Fibroblast of upper back skin (primary cell): ENCODE measurements around the gene CD46.
A peak's percentile ranks its signal among the peaks of the same experiment; 100 is the strongest.
"Not testable (repeated sequence)": the region's sequence is repeated elsewhere in the genome, so short reads cannot be mapped to it uniquely, and the experiment has no call there.

Experiments used
- DNase-seq: peaks from one replicate; pipeline ENCODE4 v3.0.0-alpha.2; 2013

CD46 gene

DNA sequence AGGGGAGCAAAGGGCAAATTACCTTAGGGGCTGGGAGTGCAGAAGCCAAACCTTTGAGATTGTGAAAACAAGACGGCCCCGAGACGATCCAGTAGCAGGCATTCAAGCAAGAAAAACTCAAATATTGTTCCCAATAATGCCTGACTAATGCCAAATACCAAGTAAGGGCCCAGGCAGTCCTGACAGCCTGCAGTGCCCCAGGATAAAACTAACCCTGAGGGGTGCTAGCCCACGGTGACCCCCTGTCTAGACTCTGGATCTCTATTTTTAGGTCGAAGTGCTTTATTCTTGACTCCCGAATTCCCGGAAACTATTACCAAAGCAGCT lies 428 bp upstream of the CD46 start:
- DNase-seq: not testable (repeated sequence)

DNA sequence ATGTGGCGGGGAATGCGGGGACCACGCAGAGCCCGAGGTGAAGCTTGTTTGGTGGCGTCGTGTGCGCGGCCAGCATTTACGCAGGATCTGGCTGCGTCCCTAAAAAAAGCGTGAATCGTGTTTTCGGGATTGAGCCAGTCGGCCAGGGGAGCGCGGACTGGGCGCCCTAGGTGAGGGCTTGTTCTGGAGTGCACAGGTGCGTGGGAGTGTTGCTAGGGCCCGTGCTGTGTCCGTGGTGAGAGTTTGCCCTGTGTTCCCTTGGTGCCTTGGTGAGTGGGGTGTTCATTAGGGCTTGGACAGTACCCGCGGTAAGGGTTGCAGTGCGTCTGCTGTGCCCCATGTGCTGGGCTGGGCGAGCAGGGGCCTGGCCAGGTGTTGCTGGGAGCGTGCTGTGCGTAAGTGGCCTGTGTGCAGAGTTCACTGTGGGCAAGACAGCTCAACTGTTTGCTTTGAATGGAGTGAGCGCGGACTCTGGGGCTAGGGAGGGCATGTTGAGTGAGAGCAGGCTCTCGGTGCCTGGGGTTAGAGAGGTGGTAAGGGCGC lies 673 bp downstream of the CD46 start:
- DNase-seq: no peak

DNA sequence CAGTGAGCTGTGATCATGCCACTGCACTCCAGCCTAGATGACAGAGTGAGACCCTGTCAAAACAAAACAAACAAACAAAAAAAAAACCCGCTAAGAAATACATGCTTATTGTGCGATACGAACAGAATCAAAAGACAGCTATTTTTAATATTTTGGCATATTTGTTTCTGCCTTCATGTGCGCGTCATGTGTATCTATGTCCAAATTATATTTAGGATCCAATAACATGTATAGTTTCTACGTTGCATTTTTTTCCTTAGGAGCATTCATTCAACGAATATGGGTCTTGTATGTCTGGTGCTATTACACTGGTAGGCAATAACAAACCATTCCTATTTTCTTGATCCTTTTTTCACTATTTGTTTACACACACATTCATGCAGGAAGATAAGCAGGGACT lies 1.8 kb downstream of the CD46 start:
- DNase-seq: no peak

DNA sequence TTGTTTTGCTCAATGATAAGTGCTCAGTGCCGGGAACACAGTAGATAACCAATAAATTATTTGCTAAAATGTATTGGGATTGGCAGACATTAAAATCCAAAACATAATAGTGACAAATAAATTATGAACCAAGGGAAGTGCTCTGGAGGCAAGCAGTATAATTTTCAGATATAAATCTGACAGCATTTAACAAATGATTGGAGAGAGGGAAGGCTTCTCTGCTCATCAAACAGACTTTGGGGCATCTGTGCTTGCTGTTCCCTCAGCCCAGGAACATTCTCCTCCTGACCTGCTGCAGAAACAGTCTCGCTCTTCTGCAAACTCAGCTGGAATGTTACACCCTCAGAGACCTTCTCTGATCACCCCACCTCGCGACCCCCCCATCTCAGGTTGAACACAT lies 2.2 kb downstream of the CD46 start:
- no peak for DNase-seq

DNA sequence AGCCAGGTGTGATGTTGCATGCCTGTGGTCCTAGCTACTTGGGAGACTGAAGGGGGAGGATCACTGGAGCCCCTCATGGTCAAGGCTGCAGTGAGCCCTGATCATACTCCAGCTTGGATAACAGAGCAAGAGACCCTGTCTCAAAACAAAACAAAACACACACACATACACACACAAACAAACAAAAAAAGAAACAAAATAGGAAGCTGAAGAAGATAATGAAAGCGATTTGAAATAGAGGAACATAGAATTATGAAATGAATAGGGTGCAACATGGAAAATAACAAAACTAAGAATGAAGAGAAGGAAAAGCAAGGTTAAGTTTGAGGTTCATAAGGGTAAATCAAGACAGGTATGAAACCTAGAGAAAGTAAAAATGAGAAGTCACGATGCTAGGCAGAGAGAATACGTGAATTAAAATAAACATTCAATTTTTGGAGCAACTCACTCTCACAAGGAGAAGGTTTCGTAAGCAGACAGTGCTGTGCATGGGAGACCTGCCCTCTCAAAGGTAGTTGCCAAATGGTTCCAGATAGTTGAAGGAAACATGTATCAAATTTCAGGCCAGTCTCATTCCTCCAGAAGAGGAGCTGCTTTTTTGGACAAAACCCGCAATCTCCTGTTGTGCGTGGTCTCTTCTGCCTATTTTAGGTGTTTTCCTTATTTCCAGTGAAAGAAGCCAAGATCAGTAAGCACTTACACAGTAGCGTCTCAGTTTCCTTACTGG lies 3.3 kb downstream of the CD46 start:
- no peak for DNase-seq

DNA sequence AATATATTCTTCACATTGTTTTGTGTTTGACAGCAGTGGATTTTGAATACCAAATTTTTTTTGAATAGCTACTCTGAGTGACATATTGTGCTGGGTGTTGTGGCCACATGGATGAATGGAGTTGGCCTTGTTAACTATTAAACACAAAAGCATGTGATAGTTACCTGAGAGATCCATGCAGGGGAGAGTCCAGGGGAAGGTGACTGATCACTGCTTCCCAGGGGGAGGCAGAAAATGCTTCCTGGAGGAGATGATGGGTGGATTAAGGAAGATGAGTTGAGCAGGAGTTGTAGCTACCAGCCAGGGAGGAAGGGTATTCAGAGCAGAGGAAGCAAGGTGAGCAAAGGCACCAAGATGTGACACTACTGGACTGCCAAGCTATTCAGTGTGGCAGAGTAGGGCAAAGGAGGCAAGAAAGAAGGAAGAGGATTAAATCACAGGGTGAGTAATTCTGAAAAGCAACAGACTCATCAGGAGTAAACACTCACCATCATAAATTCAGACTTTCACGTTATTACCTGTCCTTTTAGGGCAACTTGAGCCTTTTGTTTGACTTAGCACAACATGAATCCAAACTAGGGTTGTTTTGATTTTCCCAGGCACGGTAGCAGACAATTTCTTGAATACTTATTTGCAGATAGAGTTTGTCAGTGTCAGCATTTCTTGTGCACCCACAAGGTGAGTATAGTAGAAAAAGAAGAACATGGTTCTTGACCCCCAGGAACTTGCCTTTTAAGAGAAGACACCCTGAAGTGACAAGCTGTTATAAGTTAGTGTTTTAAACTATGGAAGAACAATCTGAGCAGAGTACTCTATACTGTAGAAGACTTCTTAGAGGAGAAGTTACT lies 4.2 kb downstream of the CD46 start:
- no peak for DNase-seq

DNA sequence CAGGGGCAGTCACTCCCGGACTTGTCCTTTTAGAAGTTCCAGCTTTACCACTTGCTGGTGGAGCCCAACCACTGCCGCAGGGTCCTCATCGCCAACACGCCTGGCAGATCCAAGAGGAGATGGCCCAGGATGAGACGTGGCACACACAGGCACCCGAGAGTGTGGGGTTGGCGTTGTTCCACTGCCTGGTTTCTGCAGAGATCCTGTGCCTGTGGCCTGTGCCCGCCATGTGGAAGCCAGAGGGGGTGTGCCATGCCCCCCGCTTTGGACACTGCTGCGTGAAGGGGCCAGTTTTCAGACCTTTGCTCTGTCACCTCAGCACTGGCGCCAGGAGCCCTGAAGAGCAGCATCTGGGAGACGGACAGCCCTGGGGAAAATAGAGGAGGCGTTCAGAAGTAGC lies 10.8 kb downstream of the CD46 start:
- DNase-seq: no peak

DNA sequence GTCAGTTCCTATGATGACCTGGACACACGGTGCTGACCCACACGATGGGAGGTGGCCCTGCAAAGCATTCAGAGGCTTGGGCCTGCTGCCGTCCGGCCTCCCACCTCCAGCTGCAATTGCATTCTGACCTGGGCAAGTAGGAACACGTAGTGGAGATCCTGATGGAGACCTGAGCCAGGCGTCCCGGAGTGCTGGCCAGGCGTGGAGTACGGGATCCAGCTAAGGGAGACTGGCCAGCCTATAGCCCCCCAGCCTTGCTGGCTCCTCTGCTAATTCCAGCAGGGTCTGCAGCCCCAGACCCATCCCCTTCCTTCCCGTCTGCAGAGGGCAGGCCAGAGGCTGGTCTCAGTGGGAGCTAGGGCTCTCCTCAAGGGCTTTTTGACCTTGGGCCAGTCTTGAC lies 11.2 kb downstream of the CD46 start:
- no peak for DNase-seq

DNA sequence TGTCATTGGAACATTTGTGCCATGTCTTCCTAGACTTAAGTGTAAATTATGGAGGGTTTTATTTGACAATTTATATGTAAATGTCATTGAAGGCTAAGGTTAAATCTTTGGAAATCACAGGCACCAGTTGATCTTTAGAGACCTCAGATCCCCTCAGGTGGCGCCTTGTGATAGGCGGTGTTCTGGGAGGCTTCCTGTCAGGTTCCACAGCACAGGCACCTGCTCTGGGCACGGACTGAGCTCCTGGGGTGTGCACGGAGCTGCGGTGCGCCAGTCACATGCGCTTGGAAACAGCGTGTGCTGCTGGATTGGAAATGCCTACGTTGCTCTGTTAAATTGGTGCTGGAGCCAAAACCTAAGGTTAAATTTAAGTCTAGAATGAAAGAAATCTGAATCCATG lies 12.1 kb downstream of the CD46 start:
- no peak for DNase-seq

DNA sequence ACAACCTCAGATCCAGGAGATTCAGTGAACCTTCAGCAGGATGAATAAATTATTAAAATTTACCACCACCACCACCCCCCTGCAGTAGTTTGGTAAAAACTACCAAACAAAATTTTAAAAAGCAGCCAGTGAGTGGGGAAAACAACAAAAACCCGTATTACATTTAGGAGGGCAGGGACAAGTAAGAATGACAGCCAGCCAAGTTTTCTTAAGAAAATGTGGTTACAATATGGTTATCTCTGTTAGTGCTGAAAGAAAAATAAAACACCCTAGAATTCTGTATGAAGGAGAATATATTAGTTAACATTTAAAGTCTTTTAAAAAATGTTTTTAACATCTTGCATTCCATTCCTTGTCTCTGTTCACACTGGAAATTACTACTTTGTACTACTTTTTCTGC lies 14.7 kb downstream of the CD46 start:
- no peak for DNase-seq

DNA sequence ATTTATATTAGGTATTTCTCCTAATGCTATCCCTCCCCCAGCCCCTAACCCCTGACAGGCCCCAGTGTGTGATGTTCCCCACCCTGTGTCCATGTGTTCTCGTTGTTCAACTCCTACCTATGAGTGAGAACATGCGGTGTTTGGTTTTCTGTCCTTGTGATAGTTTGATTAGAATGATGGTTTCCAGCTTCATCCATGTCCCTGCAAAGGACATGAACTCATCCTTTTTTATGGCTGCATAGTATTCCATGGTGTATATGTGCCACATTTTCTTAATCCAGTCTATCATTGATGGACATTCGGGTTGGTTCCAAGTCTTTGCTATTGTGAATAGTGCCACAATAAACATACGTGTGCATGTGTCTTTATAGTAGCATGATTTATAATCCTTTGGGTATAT lies 18.7 kb downstream of the CD46 start:
- not testable (repeated sequence) for DNase-seq

DNA sequence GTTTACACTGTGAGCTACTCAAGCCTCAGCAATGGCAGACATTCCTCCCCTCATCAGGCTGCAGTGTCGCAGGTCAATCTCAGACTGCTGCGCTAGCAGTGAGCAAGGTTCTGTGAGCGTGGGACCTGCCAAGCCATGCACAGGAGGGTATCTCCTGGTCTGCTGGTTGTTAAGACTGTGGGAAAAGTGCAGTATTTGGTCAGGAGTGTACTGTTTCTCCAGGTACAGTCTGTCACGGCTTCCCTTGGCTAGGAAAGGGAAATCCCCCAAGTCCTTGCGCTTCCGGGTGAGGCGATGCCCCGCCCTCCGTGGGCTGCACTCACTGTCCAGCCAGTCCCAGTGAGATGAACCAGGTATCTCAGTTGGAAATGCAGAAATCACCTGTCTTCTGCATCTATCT lies 24.2 kb downstream of the CD46 start:
- DNase-seq: not testable (repeated sequence)

DNA sequence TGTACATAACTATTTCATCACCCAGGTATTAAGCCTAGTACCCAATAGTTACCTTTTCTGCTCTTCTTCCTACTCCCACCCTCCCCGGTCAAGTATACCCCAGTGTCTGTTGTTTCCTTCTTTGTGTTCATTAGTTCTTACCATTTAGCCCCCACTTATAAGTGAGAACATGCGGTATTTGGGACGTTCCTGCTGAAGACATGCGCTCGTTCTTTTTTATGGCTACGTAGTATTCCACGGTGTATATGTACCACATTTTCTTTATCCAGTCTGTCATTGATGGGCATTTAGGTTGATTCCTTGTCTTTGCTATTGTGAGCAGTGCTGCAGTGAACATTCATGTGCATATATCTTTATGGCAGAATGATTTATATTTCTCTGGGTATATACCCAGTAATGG lies 25.6 kb downstream of the CD46 start:
- not testable (repeated sequence) for DNase-seq

DNA sequence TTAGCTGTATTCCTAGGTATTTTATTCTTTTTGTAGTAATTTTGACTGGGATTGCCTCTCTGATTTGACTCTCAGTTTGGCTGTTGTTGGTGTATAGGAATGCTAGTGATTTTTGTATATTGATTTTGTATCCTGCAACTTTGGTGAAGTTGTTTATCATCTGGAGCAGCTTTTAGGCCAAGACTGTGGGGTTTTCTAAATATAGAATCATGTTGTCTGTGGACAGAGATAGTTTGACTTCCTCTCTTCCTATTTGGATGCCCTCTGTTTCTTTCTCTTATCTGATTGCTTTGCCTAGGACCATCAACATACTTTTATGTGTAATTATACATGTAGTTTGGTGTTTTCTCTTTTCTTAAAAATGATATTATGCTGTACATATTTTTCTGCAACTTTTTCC lies 27.2 kb downstream of the CD46 start:
- no peak for DNase-seq

DNA sequence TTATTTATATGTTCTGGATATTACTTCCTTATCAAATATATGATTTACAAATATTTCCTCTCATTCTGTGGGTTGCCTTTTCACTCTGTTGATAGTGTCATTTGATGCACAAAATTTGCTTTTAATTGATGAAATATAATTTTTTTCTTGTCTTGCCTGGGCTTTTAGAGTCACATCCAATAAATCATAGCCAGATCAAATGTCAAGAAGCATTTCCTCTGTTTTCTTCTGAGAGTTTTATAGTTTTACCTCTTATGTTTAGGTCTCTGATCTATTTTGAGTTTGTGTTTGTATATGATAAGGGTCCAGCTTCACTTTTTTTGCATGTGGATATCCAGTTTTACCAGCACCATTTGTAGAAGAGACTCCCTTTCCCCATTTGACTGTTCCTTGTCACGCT lies 29.5 kb downstream of the CD46 start:
- DNase-seq: no peak

DNA sequence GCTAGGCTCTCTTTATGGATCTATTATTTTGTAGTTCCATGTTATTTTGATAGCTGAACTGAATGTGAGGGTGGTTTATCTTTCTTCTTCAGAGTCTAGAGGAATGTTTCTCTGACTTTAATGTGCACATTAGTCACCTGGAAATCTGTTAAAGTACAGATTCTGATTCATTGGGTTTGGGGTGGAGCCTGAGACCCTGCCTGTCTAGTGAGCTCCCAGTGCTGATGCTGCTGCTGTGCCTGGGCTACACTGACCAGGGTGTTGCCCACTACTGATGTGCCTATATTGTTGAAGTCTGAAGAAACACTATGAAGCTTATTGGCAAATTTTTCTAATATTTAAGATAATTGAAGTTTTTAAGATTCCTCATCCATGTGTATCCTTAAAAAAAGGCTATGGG lies 35.9 kb downstream of the CD46 start:
- peak; percentile 23 for DNase-seq

DNA sequence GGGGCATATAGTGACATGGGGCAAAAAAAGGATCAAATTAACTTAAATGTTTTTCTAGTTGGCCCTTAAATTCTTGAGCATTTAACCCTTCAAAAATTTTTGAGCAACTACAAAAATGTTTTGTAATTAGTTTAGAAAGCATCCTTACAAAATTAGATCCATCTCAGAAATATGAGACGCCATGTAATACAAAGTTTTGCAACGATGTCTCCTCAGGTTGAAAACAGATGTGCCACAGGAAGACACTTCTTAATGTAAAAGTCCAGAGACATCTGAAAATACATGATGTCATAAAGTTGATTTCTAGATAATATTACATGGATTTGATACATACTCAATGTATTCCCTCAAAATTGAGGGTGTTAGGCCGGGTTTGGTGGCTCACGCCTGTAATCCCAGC lies 37.5 kb downstream of the CD46 start:
- DNase-seq: no peak

DNA sequence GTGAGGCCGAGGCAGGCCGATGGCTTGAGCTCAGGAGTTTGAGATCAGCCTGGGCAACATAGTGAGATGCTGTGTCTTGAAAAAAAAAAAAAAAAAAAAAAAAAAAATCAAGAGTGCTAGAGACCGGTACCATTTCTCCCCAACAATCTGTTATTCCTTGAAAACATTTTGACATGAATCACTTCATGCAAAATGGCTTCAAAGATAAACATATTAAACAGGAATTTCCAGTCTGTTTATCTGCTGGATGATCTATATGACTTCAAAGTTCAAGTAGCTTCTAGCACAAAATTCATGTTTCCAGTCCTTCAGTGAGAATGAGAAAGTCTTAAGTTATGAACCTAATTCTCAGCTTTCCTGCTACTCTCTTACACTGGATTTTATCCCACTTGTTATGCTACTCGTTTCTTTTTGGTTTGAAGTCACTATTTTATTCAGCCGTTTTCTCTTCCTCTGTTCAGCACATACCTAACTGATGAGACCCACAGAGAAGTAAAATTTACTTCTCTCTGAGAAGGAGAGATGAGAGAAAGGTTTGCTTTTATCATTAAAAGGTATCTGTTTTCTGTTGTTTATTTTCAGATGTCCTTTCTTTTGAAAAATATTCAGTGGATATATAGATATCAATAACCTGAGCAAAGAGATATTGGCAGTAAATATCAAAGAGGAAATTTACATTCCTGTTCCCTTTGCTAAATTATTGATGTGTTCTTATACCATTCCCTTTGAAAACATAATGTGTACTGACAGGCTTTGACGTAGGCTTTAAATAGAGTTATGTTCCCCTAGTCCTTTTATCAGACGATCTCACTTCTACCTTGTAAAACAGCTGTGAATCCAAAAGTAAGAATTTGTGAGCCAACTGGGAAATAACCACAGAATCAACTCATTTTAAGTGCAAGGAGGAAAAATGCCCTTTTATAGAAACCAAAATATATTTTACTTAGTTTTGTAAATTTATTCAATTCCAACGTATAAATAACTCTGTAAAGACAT lies 38.2 kb downstream of the CD46 start:
- no peak for DNase-seq

DNA sequence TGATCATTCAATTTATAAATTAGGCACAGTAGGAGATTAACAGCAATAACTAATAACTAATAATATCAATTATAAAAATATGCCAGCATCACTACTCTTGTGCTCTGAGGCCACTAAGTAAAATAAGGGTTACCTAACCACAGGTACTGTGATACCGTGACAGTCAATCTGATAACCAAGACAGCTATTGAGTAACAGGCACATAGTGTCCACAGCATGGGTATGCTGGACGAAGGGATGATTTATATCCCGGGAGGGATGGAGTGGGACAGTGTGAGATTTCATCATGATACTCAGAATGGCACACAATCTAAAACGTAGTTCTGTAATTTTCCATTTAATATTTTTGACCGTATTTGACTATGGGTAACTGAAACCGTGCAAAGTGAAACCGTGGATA lies 39.4 kb downstream of the CD46 start:
- no peak for DNase-seq

DNA sequence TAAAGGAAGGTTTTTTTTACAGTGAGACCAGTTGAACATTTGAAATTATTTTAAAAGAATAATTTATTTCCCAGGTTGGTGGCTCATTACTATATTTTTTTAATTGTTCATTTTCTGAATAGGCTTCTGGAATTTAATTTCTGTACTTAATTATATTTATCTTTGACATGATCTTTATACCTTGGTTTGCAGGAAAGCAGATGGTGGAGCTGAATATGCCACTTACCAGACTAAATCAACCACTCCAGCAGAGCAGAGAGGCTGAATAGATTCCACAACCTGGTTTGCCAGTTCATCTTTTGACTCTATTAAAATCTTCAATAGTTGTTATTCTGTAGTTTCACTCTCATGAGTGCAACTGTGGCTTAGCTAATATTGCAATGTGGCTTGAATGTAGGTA lies 41.5 kb downstream of the CD46 start:
- no peak for DNase-seq

DNA sequence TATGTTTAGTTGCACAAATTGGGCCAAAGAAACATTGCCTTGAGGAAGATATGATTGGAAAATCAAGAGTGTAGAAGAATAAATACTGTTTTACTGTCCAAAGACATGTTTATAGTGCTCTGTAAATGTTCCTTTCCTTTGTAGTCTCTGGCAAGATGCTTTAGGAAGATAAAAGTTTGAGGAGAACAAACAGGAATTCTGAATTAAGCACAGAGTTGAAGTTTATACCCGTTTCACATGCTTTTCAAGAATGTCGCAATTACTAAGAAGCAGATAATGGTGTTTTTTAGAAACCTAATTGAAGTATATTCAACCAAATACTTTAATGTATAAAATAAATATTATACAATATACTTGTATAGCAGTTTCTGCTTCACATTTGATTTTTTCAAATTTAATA lies 43.0 kb downstream of the CD46 start:
- DNase-seq: no peak

DNA sequence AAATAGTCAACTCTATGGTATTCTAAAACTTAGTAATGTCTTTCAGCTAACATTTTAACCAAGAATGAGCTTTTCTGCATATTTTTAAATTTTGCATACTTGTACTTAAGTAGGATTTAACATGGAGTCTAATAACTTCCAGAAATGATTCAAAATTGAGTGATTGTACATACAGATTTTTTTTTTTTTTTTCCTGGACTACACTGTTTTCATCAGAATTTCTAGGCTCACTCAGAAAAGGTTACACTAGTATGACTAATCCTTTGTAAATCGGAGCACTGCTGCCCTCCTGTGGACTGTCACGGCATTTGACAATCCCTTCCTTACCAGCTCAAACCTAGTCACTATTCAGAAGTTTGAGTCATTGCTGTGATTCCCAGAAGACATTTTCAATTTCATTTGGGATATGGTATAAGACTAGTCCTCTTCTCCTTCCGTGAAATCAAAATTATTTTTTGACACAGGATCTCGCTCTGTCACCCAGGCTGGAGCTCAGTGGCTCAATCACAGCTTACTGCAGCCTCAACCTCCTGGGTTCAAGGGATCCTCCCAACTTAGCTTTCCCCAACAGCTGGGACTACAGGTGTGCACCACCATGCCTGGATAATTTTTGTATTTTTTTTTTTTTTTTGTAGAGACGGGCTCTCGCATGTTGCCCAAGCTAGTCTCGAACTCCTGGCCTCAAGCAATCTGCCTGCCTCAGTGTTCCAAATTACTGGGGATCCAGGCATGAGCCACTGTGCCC lies 45.5 kb downstream of the CD46 start:
- DNase-seq: peak; percentile 86
